ENCODE results near the gene MEIKIN. TPM values are rescaled to one million over a fixed set of nuclear protein-coding genes. Genes with fewer than 3 reads are reported as not detected.

Gene MEIKIN
- total and polyA plus RNA-seq, 2 donors (not counting 3 experiments of a cell fraction or from before 2014, with no cell fraction given), result not detected

DNA sequence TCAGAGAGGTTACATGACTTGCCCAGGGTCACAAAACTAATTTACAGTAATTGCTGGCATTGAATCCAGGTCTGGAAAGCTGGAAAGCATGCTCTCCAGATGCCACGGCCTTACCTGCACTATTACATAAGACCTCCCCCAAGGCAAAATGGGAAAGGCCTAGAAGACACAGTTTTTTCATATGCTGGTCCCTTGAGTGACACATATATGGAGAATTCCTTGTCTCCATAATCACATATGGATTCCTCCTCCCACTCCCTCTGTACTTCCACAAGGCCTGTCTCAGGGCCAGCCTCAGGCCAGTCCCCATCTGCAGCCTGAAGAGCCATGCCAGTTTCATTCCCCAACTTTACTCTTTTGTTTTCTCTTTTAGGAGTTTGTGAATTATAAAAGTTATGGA lies 28.6 kb upstream of the MEIKIN start:
- Histone ChIP-seq H2AFZ (ENCODE audit: low read depth, low read length) (no peak overlapping the region), H3K4me2 (ENCODE audit: insufficient read depth, low read length) (no peak overlapping the region), H3K79me2 (ENCODE audit: control insufficient read depth, insufficient read depth, low read length) (no peaks in the 10 kb centered on the region), H3K36me3 (ENCODE audit: control insufficient read depth in 2 of 2, extremely low read depth in 1 of 2, insufficient read depth in 2 of 2, low read length in 2 of 2) (no peaks in the 10 kb centered on the region), H3K27me3 (ENCODE audit: control insufficient read depth in 2 of 2, insufficient read depth in 2 of 2, low read length in 2 of 2) (peaks cover 1 to 2% of the 10 kb centered on the region in 2 experiments), H3K9ac (replicated peaks; ENCODE audit: extremely low read depth, insufficient read depth, low read length) (no peak overlapping the region), H3K4me3 (replicated peaks in 1 of 3; ENCODE audit: insufficient read depth in 1 of 3, low read depth in 1 of 3, low read length in 3 of 3) (no peak overlapping the region), H4K20me1 (replicated peaks; ENCODE audit: control insufficient read depth, extremely low read depth, insufficient read depth, low read length) (no peaks in the 10 kb centered on the region), H3K9me3 (replicated peaks; ENCODE audit: control insufficient read depth, insufficient read depth, low read length) (no peaks in the 10 kb centered on the region), H3K27ac (ENCODE audit: insufficient read depth, low read depth, low read length) (no peak overlapping the region), H3K9me1 (replicated peaks; ENCODE audit: control insufficient read depth, extremely low read depth, insufficient read depth, low read length) (no peaks in the 10 kb centered on the region), H3K4me1 (ENCODE audit: control insufficient read depth, extremely low read depth, insufficient read depth, low read length) (peaks cover 5% of the 10 kb centered on the region)
- dilution Hi-C loops (cut with MboI; ENCODE audit: extremely low pct_ligation_motif_present, low sequenced_read_pairs), result no loop called here
- DNase-seq (ENCODE audit: low read depth, low spot score), result no peak
- no peak for FAIRE-seq
- intact Hi-C loops (cut with micrococcal nuclease), result no loop called here
- TF ChIP-seq, protein P1, sequence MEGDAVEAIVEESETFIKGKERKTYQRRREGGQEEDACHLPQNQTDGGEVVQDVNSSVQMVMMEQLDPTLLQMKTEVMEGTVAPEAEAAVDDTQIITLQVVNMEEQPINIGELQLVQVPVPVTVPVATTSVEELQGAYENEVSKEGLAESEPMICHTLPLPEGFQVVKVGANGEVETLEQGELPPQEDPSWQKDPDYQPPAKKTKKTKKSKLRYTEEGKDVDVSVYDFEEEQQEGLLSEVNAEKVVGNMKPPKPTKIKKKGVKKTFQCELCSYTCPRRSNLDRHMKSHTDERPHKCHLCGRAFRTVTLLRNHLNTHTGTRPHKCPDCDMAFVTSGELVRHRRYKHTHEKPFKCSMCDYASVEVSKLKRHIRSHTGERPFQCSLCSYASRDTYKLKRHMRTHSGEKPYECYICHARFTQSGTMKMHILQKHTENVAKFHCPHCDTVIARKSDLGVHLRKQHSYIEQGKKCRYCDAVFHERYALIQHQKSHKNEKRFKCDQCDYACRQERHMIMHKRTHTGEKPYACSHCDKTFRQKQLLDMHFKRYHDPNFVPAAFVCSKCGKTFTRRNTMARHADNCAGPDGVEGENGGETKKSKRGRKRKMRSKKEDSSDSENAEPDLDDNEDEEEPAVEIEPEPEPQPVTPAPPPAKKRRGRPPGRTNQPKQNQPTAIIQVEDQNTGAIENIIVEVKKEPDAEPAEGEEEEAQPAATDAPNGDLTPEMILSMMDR (IDR thresholded peaks at IDR 0.05; ENCODE audit: extremely low read depth in 1 of 2, insufficient read depth in 1 of 2, low read depth in 1 of 2, low read length in 2 of 2), result no peak
- TF ChIP-seq MYC (IDR thresholded peaks at IDR 0.05; ENCODE audit: low read depth, low read length) (no peak), POLR2AphosphoS5 (IDR thresholded peaks at IDR 0.05; ENCODE audit: insufficient read depth, low read depth, low read length) (no peak), FOS (IDR thresholded peaks at IDR 0.05; ENCODE audit: borderline replicate concordance, insufficient read depth, low read length) (no peak), GATA2 (IDR thresholded peaks at IDR 0.05; ENCODE audit: insufficient read depth, insufficient read length, low read depth, low read length) (no peak), POLR2A (IDR thresholded peaks at IDR 0.05; ENCODE audit: low read depth, low read length) (no peak), EZH2 (IDR thresholded peaks at IDR 0.05; ENCODE audit: borderline replicate concordance, low read depth, low read length, severe bottlenecking) (no peak), JUN (IDR thresholded peaks at IDR 0.05; ENCODE audit: borderline replicate concordance, insufficient read depth, insufficient read length, low read depth) (no peak)
- TF ChIP-seq, protein P2, sequence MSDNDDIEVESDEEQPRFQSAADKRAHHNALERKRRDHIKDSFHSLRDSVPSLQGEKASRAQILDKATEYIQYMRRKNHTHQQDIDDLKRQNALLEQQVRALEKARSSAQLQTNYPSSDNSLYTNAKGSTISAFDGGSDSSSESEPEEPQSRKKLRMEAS (IDR thresholded peaks at IDR 0.05; ENCODE audit: insufficient read depth, insufficient read length), result no peak
- POLR2A ChIA-PET, result no interaction called here
- BruUV-seq (replicated peaks), result no TSS peak
- CTCF ChIA-PET, result no interaction called here

Data from endothelial cell of umbilical vein (primary cell).